Left ventricle myocardium inferior (tissue), 1 donor: ENCODE data around the gene YPEL3. TPM values are rescaled to one million over a fixed set of nuclear protein-coding genes. Genes with fewer than 3 reads are reported as not detected.
A peak's percentile ranks its signal among the peaks of the same experiment; 100 is the strongest.

Source experiments
- DNase-seq: peaks from one replicate; pipeline ENCODE4 v3.0.0-alpha.2; 2020
- H3K27ac ChIP-seq: fragments of 200-600 bp; replicated peaks from 2 replicates; pipeline ENCODE4 v1.8.0; 2021
- H3K27me3 ChIP-seq: fragments of 200-600 bp; 2 replicates; pipeline ENCODE4 v1.8.0; 2021; ENCODE audit warnings: low read depth
- H3K36me3 ChIP-seq: fragments of 200-600 bp; 2 replicates; pipeline ENCODE4 v1.8.0; 2021
- H3K4me1 ChIP-seq: fragments of 200-600 bp; 2 replicates; pipeline ENCODE4 v1.8.0; 2021
- H3K4me3 ChIP-seq: fragments of 200-600 bp; 2 replicates; pipeline ENCODE4 v1.8.0; 2021; ENCODE audit warnings: mild to moderate bottlenecking, moderate library complexity
- H3K9me3 ChIP-seq: fragments of 200-600 bp; replicated peaks from 2 replicates; pipeline ENCODE4 v1.8.0; 2021
- CTCF ChIP-seq: fragments of 200-600 bp; IDR thresholded peaks from 2 replicates; pipeline ENCODE4 v1.8.0; 2021; ENCODE audit warnings: antibody characterized with exemption, mild to moderate bottlenecking, borderline replicate concordance
- intact Hi-C: fragments of 100-400 bp; cut with micrococcal nuclease; formaldehyde crosslinking; loops from one replicate; pipeline ENCODE4 v1.11.0; 2022
- total RNA-seq: library from RNA; stranded (reverse); fragmentation: NEBNext Ultra II Directional; extraction: Animal tissue kit (Norgen Biotek cat#: 25700); gene quantifications from one replicate; pipeline ENCODE4 v1.2.1, GENCODE V29; 2021
- donor health status: DM: no; HTN: yes; CAD: no; lungs with severe emphysema.

The YPEL3 gene
- total RNA-seq, 1 donor from 2014 or later = 54.4 TPM

GRCh38 chr16:30068750-30069610 is 27.0 kb downstream of the YPEL3 start:
- H3K4me3 ChIP-seq = peak overlapping the region; percentile 93
- H3K27me3 ChIP-seq = no peaks in the 10 kb centered on the region
- intact Hi-C loops = no loop called here
- peak; percentile 50 for TF ChIP-seq CTCF
- peak overlapping the region; percentile 100 for H3K27ac ChIP-seq
- no peak for DNase-seq
- peaks cover 73% of the 10 kb centered on the region for H3K36me3 ChIP-seq
- no peaks in the 10 kb centered on the region for H3K9me3 ChIP-seq
- H3K4me1 ChIP-seq = peaks cover 75% of the 10 kb centered on the region

- intact Hi-C loops = no loop called here
- Histone ChIP-seq H3K4me1 (peaks cover 81% of the 10 kb centered on the region), H3K4me3 (peak overlapping the region; percentile 93), H3K27ac (peak overlapping the region; percentile 100), H3K9me3 (no peaks in the 10 kb centered on the region), H3K27me3 (no peaks in the 10 kb centered on the region), H3K36me3 (peaks cover 67% of the 10 kb centered on the region)
- no peak for DNase-seq
- no peak for TF ChIP-seq CTCF
These were observed 27.7 kb downstream of the YPEL3 start for GRCh38 chr16:30068333-30068732.

GRCh38 chr16:30067584-30067916 is 28.5 kb downstream of the YPEL3 start:
- Histone ChIP-seq H3K36me3 (peaks cover 59% of the 10 kb centered on the region), H3K27ac (peak overlapping the region; percentile 100), H3K4me3 (peak overlapping the region; percentile 93), H3K27me3 (no peaks in the 10 kb centered on the region), H3K9me3 (no peaks in the 10 kb centered on the region), H3K4me1 (peaks cover 87% of the 10 kb centered on the region)
- TF ChIP-seq CTCF = no peak
- DNase-seq = no peak
- intact Hi-C loops = no loop called here

GRCh38 chr16:30066761-30067583 is 29.0 kb downstream of the YPEL3 start:
- Histone ChIP-seq H3K36me3 (peaks cover 53% of the 10 kb centered on the region), H3K27ac (peak overlapping the region; percentile 100), H3K9me3 (no peaks in the 10 kb centered on the region), H3K27me3 (no peaks in the 10 kb centered on the region), H3K4me1 (peaks cover 87% of the 10 kb centered on the region), H3K4me3 (peak overlapping the region; percentile 93)
- peak; percentile 55 for DNase-seq
- TF ChIP-seq CTCF = no peak
- intact Hi-C loops = no loop called here

- intact Hi-C loops = no loop called here
- Histone ChIP-seq H3K27me3 (no peaks in the 10 kb centered on the region), H3K9me3 (no peaks in the 10 kb centered on the region), H3K4me3 (peak overlapping the region; percentile 93), H3K36me3 (peaks cover 45% of the 10 kb centered on the region), H3K27ac (peak overlapping the region; percentile 100), H3K4me1 (peaks cover 84% of the 10 kb centered on the region)
- no peak for DNase-seq
- no peak for TF ChIP-seq CTCF
These were observed 29.9 kb downstream of the YPEL3 start for GRCh38 chr16:30065943-30066760.
